HCT116 (cell line): ENCODE data around the gene ARHGAP42.

Experiments used
- ATF3 ChIP-seq: IDR thresholded peaks from 2 replicates; pipeline ENCODE4 v1.6.1; 2012
- CTCF ChIP-seq, 3 experiments: fragments of 200-600 bp in 1 of 3; sonication (generic) in 1 of 3; IDR thresholded peaks in 2 of 3; conservative IDR thresholded peaks in 1 of 3; 2 replicates each; pipeline ENCODE4 v1.5.1; 2012 to 2017; ENCODE audit warnings: low read depth in 2 of 3, low read length in 2 of 3, antibody characterized with exemption in 1 of 3, borderline replicate concordance in 1 of 3, control low read depth in 1 of 3, mild to moderate bottlenecking in 1 of 3, mixed read lengths in 1 of 3, mixed run types in 1 of 3, moderate library complexity in 1 of 3; ENCODE audit not compliant: insufficient read depth in 1 of 3
- POLR2A ChIP-seq: IDR thresholded peaks from 2 replicates; pipeline ENCODE4 v1.7.0; 2011; ENCODE audit warnings: borderline replicate concordance; ENCODE audit not compliant: insufficient read depth, insufficient read length; ENCODE audit errors: extremely low read depth
- RAD21 ChIP-seq: IDR thresholded peaks from 2 replicates; pipeline ENCODE4 v1.6.1; 2012; ENCODE audit warnings: low read depth, mild to moderate bottlenecking
- SIN3A ChIP-seq: IDR thresholded peaks from 2 replicates; pipeline ENCODE4 v1.6.1; 2012; ENCODE audit warnings: low read depth
- SP1 ChIP-seq: IDR thresholded peaks from 2 replicates; pipeline ENCODE4 v1.6.1; 2012; ENCODE audit warnings: low read depth
- YY1 ChIP-seq: IDR thresholded peaks from 2 replicates; pipeline ENCODE4 v1.6.1; 2011; ENCODE audit warnings: low read length, low read depth, moderate library complexity, mild to moderate bottlenecking; ENCODE audit not compliant: insufficient replicate concordance; ENCODE audit errors: extremely low read depth

- TF ChIP-seq ATF3 (no peak), CTCF (IDR thresholded peaks at IDR 0.05 in 2 of 3, conservative IDR thresholded peaks at IDR 0.05 in 1 of 3; ENCODE audit: borderline replicate concordance in 1 of 3, insufficient read depth in 1 of 3, low read depth in 2 of 3, low read length in 2 of 3) (no peak), RAD21 (no peak), SP1 (no peak), SIN3A (no peak), POLR2A (no peak), YY1 (no peak)
Measured at GRCh38 chr11:100691896-100692653, 5.0 kb downstream of the ARHGAP42 start.
